ENCODE results near the gene MAT1A.

Gene MAT1A

GRCh38 chr10:80289451-80290287 is at the start of gene MAT1A:
MAT1A (minus strand) TSS chr10:80289658; CDS start chr10:80289423, 235 bp downstream.
- no peak for TF ChIP-seq CTCF (IDR thresholded peaks at IDR 0.05)
- Histone ChIP-seq H3K4me3 (no peak within 1 kb of the TSS), H3K9me3 (no peaks in the 10 kb centered on the region), H3K27me3 (no peaks in the 10 kb centered on the region), H3K36me3 (no peaks in the 10 kb centered on the region), H3K27ac (no peak within 1 kb of the TSS), H3K4me1 (no peaks in the 10 kb centered on the region)
- intact Hi-C loops (cut with DNase I; ENCODE audit: low total_unique reads): no loop called here
- DNase-seq: no peak

- no peak for DNase-seq
- Histone ChIP-seq H3K4me1 (no peaks in the 10 kb centered on the region), H3K36me3 (no peaks in the 10 kb centered on the region), H3K27me3 (peaks cover 0 to 2% of the 10 kb centered on the region in 2 donors), H3K4me3 (no peak overlapping the region), H3K9me3 (no peaks in the 10 kb centered on the region), H3K27ac (no peak overlapping the region)
- intact Hi-C loops (cut with DNase I; ENCODE audit: low total_unique reads): no loop called here
- no peak for TF ChIP-seq CTCF (IDR thresholded peaks at IDR 0.05)
Measured at GRCh38 chr10:80333983-80334382, 44.5 kb upstream of the MAT1A start.

- H3K27ac ChIP-seq: no peak overlapping the region
- H3K4me1 ChIP-seq: no peaks in the 10 kb centered on the region
- no peak for TF ChIP-seq CTCF (IDR thresholded peaks at IDR 0.05)
- H3K9me3 ChIP-seq: no peaks in the 10 kb centered on the region
- no peaks in the 10 kb centered on the region for H3K36me3 ChIP-seq
- intact Hi-C loops (cut with DNase I; ENCODE audit: low total_unique reads): no loop called here
- DNase-seq: no peak
- peaks cover 0 to 6% of the 10 kb centered on the region in 2 donors for H3K27me3 ChIP-seq
- H3K4me3 ChIP-seq: no peak overlapping the region
Measured at GRCh38 chr10:80324891-80325364, 35.5 kb upstream of the MAT1A start.

- no peak for DNase-seq
- no peak for TF ChIP-seq CTCF (IDR thresholded peaks at IDR 0.05)
- no peaks in the 10 kb centered on the region for H3K4me1 ChIP-seq
- H3K9me3 ChIP-seq: no peaks in the 10 kb centered on the region
- no peaks in the 10 kb centered on the region for H3K36me3 ChIP-seq
- intact Hi-C loops (cut with DNase I; ENCODE audit: low total_unique reads): no loop called here
- no peak overlapping the region for H3K4me3 ChIP-seq
- H3K27me3 ChIP-seq: peaks cover 0 to 4% of the 10 kb centered on the region in 2 donors
- no peak overlapping the region for H3K27ac ChIP-seq
Measured at GRCh38 chr10:80324086-80324485, 34.6 kb upstream of the MAT1A start.

- no peaks in the 10 kb centered on the region for H3K4me1 ChIP-seq
- no peak overlapping the region for H3K27ac ChIP-seq
- no peaks in the 10 kb centered on the region for H3K27me3 ChIP-seq
- DNase-seq: no peak
- no peaks in the 10 kb centered on the region for H3K36me3 ChIP-seq
- H3K4me3 ChIP-seq: no peak overlapping the region
- no peak for TF ChIP-seq CTCF (IDR thresholded peaks at IDR 0.05)
- no peaks in the 10 kb centered on the region for H3K9me3 ChIP-seq
- intact Hi-C loops (cut with DNase I; ENCODE audit: low total_unique reads): no loop called here
Measured at GRCh38 chr10:80323311-80323710, 33.9 kb upstream of the MAT1A start.
